NCI-H128 (cell line): Measurements from ENCODE around the gene FAHD1.

Source experiments
- DNase-seq: peaks from one replicate; lab custom pipeline; 2025; ENCODE audit not compliant: unreplicated experiment; lab: John Stamatoyannopoulos, UW

Gene FAHD1

GRCh38 chr16:1816396-1817275, 10.4 kb upstream of the FAHD1 start:
- DNase-seq, result no peak

GRCh38 chr16:1817276-1817589, 9.8 kb upstream of the FAHD1 start:
- DNase-seq, result no peak

- no peak for DNase-seq
Measured at GRCh38 chr16:1817716-1818115, 9.3 kb upstream of the FAHD1 start.

GRCh38 chr16:1818204-1818872, 8.7 kb upstream of the FAHD1 start:
- no peak for DNase-seq

- DNase-seq, result no peak
Measured at GRCh38 chr16:1818873-1819525, 8.0 kb upstream of the FAHD1 start.

- DNase-seq, result no peak
Measured at GRCh38 chr16:1819611-1820010, 7.4 kb upstream of the FAHD1 start.

GRCh38 chr16:1820096-1820945, 6.7 kb upstream of the FAHD1 start:
- DNase-seq, result no peak

GRCh38 chr16:1820946-1821290, 6.1 kb upstream of the FAHD1 start:
- DNase-seq, result no peak

- DNase-seq, result no peak
Measured at GRCh38 chr16:1821861-1822611, 5.0 kb upstream of the FAHD1 start.

GRCh38 chr16:1822801-1823200, 4.2 kb upstream of the FAHD1 start:
- no peak for DNase-seq

GRCh38 chr16:1823821-1824220, 3.2 kb upstream of the FAHD1 start:
- DNase-seq, result no peak

GRCh38 chr16:1825381-1825863, 1.6 kb upstream of the FAHD1 start:
- no peak for DNase-seq

- no peak for DNase-seq
Measured at GRCh38 chr16:1825864-1826690, 929 bp upstream of the FAHD1 start.

- DNase-seq, result no peak
Measured at GRCh38 chr16:1828645-1829410, 1.8 kb downstream of the FAHD1 start.

GRCh38 chr16:1830213-1830612, 3.2 kb downstream of the FAHD1 start:
- DNase-seq, result no peak

GRCh38 chr16:1831186-1832075, 4.4 kb downstream of the FAHD1 start:
- DNase-seq, result no peak

GRCh38 chr16:1832838-1833454, 5.9 kb downstream of the FAHD1 start:
- no peak for DNase-seq
